ENCODE data around the gene PAIP2B.
"Not testable (repeated sequence)": the region's sequence is repeated elsewhere in the genome, so short reads cannot be mapped to it uniquely, and the experiment has no call there.

- TF ChIP-seq, protein P1, sequence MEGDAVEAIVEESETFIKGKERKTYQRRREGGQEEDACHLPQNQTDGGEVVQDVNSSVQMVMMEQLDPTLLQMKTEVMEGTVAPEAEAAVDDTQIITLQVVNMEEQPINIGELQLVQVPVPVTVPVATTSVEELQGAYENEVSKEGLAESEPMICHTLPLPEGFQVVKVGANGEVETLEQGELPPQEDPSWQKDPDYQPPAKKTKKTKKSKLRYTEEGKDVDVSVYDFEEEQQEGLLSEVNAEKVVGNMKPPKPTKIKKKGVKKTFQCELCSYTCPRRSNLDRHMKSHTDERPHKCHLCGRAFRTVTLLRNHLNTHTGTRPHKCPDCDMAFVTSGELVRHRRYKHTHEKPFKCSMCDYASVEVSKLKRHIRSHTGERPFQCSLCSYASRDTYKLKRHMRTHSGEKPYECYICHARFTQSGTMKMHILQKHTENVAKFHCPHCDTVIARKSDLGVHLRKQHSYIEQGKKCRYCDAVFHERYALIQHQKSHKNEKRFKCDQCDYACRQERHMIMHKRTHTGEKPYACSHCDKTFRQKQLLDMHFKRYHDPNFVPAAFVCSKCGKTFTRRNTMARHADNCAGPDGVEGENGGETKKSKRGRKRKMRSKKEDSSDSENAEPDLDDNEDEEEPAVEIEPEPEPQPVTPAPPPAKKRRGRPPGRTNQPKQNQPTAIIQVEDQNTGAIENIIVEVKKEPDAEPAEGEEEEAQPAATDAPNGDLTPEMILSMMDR (IDR thresholded peaks at IDR 0.05), result not testable (repeated sequence)
- TF ChIP-seq POLR2AphosphoS5 (IDR thresholded peaks at IDR 0.05; ENCODE audit: low read depth, low read length); SIN3A (IDR thresholded peaks at IDR 0.05; ENCODE audit: borderline replicate concordance, insufficient read depth, low read depth, low read length); TCF7L2 (IDR thresholded peaks at IDR 0.05; ENCODE audit: low read depth, low read length): not testable (repeated sequence)
- TF ChIP-seq, protein P2, sequence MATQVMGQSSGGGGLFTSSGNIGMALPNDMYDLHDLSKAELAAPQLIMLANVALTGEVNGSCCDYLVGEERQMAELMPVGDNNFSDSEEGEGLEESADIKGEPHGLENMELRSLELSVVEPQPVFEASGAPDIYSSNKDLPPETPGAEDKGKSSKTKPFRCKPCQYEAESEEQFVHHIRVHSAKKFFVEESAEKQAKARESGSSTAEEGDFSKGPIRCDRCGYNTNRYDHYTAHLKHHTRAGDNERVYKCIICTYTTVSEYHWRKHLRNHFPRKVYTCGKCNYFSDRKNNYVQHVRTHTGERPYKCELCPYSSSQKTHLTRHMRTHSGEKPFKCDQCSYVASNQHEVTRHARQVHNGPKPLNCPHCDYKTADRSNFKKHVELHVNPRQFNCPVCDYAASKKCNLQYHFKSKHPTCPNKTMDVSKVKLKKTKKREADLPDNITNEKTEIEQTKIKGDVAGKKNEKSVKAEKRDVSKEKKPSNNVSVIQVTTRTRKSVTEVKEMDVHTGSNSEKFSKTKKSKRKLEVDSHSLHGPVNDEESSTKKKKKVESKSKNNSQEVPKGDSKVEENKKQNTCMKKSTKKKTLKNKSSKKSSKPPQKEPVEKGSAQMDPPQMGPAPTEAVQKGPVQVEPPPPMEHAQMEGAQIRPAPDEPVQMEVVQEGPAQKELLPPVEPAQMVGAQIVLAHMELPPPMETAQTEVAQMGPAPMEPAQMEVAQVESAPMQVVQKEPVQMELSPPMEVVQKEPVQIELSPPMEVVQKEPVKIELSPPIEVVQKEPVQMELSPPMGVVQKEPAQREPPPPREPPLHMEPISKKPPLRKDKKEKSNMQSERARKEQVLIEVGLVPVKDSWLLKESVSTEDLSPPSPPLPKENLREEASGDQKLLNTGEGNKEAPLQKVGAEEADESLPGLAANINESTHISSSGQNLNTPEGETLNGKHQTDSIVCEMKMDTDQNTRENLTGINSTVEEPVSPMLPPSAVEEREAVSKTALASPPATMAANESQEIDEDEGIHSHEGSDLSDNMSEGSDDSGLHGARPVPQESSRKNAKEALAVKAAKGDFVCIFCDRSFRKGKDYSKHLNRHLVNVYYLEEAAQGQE (IDR thresholded peaks at IDR 0.05; ENCODE audit: insufficient read depth in 1 of 2, low read depth in 2 of 2, low read length in 1 of 2), result not testable (repeated sequence)
These were observed 43.4 kb downstream of the PAIP2B start for GRCh38 chr2:71183306-71184115.

All from Panc1 (cell line).